HEK293T (cell line): ENCODE results near the gene TMEM51.
"Not testable (repeated sequence)": the region's sequence is repeated elsewhere in the genome, so short reads cannot be mapped to it uniquely, and the experiment has no call there.

ENCODE experiments used
- CTCF ChIA-PET: fragments of 350-600 bp; formaldehyde crosslinking; extraction: SDS; loops from one replicate; lab custom pipeline; 2021; ENCODE audit warnings: antibody characterized with exemption, inconsistent platforms; lab: Yijun Ruan, JAX
- POLR2A ChIA-PET: fragments of 350-600 bp; formaldehyde crosslinking; extraction: SDS; loops from one replicate; lab custom pipeline; 2020; ENCODE audit warnings: antibody characterized with exemption, inconsistent platforms; lab: Yijun Ruan, JAX
- DNase-seq: peaks from one replicate; pipeline ENCODE4 v3.0.0; 2012; ENCODE audit warnings: mixed read lengths; ENCODE audit errors: extremely low spot score
- ARNT ChIP-seq: fragments of 450-650 bp; IDR thresholded peaks from 2 replicates; pipeline ENCODE4 v1.6.1; 2017; ENCODE audit warnings: mild to moderate bottlenecking
- BHLHE40 ChIP-seq: fragments of 450-650 bp; IDR thresholded peaks from 2 replicates; pipeline ENCODE4 v1.6.1; 2016; ENCODE audit warnings: mild to moderate bottlenecking, moderate library complexity, borderline replicate concordance
- CTBP1 ChIP-seq: fragments of 450-650 bp; IDR thresholded peaks from 2 replicates; pipeline ENCODE4 v1.6.1; 2016; ENCODE audit warnings: borderline replicate concordance
- ELF4 ChIP-seq: fragments of 450-650 bp; IDR thresholded peaks from 2 replicates; pipeline ENCODE4 v1.6.1; 2017; ENCODE audit warnings: antibody characterized with exemption
- FOXA1 ChIP-seq: fragments of 450-650 bp; IDR thresholded peaks from 2 replicates; pipeline ENCODE4 v1.6.1; 2016; ENCODE audit warnings: mild to moderate bottlenecking
- FOXK2 ChIP-seq: fragments of 450-650 bp; IDR thresholded peaks from 2 replicates; pipeline ENCODE4 v1.6.1; 2016; ENCODE audit warnings: mild to moderate bottlenecking
- FOXM1 ChIP-seq: fragments of 450-650 bp; IDR thresholded peaks from 2 replicates; pipeline ENCODE4 v1.6.1; 2017; ENCODE audit warnings: mild to moderate bottlenecking, borderline replicate concordance
- HDGF ChIP-seq: fragments of 450-650 bp; IDR thresholded peaks from 2 replicates; pipeline ENCODE4 v1.6.1; 2017; ENCODE audit warnings: antibody characterized with exemption, borderline replicate concordance
- L3MBTL2 ChIP-seq: fragments of 450-650 bp; conservative IDR thresholded peaks from 2 replicates; pipeline ENCODE4 v1.6.1; 2016; ENCODE audit warnings: mild to moderate bottlenecking
- LEF1 ChIP-seq: fragments of 450-650 bp; IDR thresholded peaks from 2 replicates; pipeline ENCODE4 v1.6.1; 2017; ENCODE audit warnings: mild to moderate bottlenecking, borderline replicate concordance
- NFRKB ChIP-seq: fragments of 450-650 bp; IDR thresholded peaks from 2 replicates; pipeline ENCODE4 v1.6.1; 2016; ENCODE audit warnings: mild to moderate bottlenecking, moderate library complexity
- SP1 ChIP-seq: fragments of 450-650 bp; IDR thresholded peaks from 2 replicates; pipeline ENCODE4 v1.6.1; 2017
- SUZ12 ChIP-seq: fragments of 450-650 bp; IDR thresholded peaks from 2 replicates; pipeline ENCODE4 v1.6.1; 2016; ENCODE audit warnings: mild to moderate bottlenecking
- TARDBP ChIP-seq: fragments of 450-650 bp; IDR thresholded peaks from 2 replicates; pipeline ENCODE4 v1.6.1; 2016
- ZNF384 ChIP-seq: fragments of 450-650 bp; IDR thresholded peaks from 2 replicates; pipeline ENCODE4 v1.6.1; 2016
- TF ChIP-seq, protein P1 (sequence below): fragments of 450-650 bp; IDR thresholded peaks from 2 replicates; pipeline ENCODE4 v1.6.1; 2016

Gene TMEM51

GRCh38 chr1:15171271-15171908 is 17.8 kb downstream of the TMEM51 start:
- POLR2A ChIA-PET, result interaction anchor here (0.9 to 1.0 kb wide), 2 partner anchors 13 to 15 kb away, joined by 3 read pairs; no protein-coding TSS in a partner anchor
- CTCF ChIA-PET, result interaction anchor here (0.5 kb wide), 1 partner anchor 625 kb away, joined by 8 read pairs; no protein-coding TSS in a partner anchor
- TF ChIP-seq CTBP1, result no peak
- TF ChIP-seq, protein P1, sequence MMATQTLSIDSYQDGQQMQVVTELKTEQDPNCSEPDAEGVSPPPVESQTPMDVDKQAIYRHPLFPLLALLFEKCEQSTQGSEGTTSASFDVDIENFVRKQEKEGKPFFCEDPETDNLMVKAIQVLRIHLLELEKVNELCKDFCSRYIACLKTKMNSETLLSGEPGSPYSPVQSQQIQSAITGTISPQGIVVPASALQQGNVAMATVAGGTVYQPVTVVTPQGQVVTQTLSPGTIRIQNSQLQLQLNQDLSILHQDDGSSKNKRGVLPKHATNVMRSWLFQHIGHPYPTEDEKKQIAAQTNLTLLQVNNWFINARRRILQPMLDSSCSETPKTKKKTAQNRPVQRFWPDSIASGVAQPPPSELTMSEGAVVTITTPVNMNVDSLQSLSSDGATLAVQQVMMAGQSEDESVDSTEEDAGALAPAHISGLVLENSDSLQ, result no peak
- no peak for TF ChIP-seq FOXM1
- TF ChIP-seq TARDBP, result no peak
- TF ChIP-seq BHLHE40, result no peak
- TF ChIP-seq LEF1, result no peak
- no peak for TF ChIP-seq L3MBTL2
- TF ChIP-seq ELF4, result no peak
- TF ChIP-seq FOXA1, result no peak
- TF ChIP-seq NFRKB, result no peak
- no peak for TF ChIP-seq FOXK2
- no peak for TF ChIP-seq ZNF384
- no peak for TF ChIP-seq SP1
- no peak for TF ChIP-seq SUZ12
- no peak for TF ChIP-seq HDGF
- TF ChIP-seq ARNT, result no peak
- DNase-seq, result no peak

DNA sequence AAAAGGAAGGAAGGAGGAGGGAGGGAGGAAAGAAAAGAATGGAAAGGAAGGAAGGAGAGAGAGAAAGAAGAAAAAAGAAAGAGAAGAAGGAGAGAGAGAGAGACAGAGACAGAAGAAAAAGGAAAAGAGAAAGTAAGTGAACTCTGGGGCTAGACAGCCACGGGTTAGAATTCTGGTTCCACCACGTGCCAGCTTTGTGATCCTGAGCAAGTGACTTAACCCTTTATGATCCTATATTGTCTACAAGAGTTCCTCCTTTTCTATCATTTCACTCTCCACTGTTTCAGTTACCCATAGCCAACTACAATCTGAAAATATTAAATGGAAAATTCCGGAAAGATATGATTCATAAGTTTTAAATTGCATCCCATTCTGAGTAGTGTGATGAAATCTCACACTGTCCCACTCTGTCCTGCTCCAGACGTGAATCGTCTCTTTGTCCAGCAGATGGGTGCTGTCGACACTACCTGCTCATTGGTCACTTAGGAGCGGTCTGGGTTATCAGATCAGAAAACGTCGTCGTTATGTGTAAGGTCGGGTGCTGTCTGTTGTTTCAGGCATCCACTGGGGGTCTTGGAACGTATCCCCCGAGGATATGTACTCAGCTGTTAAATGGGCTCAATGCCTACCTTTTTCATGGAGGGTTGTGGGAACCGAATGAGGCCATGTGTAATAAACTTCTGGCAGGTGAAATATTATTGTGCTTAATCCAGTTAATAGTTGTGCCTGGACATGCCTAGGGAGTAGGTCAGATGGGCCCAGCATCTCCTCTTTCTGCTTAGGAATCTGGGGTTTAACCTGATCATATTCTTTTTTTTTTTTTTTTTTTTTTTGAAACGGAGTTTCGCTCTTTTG is 19.1 kb downstream of the TMEM51 start:
- POLR2A ChIA-PET, result no interaction called here
- CTCF ChIA-PET, result no interaction called here
- DNase-seq, result no peak

GRCh38 chr1:15173863-15174614 is 20.5 kb downstream of the TMEM51 start:
- ChIA-PET CTCF (no interaction called here), POLR2A (interaction anchor here (0.9 kb wide), 1 partner anchor 22 kb away, joined by 3 read pairs; no protein-coding TSS in a partner anchor)
- no peak for DNase-seq
- TF ChIP-seq SP1 (no peak), SUZ12 (no peak), FOXM1 (no peak), L3MBTL2 (no peak), CTBP1 (no peak), BHLHE40 (no peak), ARNT (no peak), FOXK2 (no peak), TARDBP (no peak), LEF1 (no peak), ZNF384 (no peak), FOXA1 (no peak), NFRKB (no peak), HDGF (no peak), ELF4 (no peak)
- TF ChIP-seq, protein P1, result no peak

More for the DNA sequence above, 19.1 kb downstream of the TMEM51 start:
- TF ChIP-seq ARNT (no peak), ZNF384 (0 out of 2 replicates have a peak, but pooled peaks have one; percentile 12)

- POLR2A ChIA-PET, result no interaction called here
- no peak for TF ChIP-seq HDGF
- no peak for TF ChIP-seq ZNF384
- TF ChIP-seq L3MBTL2, result no peak
- TF ChIP-seq ELF4, result no peak
- no peak for TF ChIP-seq NFRKB
- TF ChIP-seq, protein P1, result no peak
- no peak for TF ChIP-seq SUZ12
- TF ChIP-seq TARDBP, result no peak
- no peak for TF ChIP-seq SP1
- TF ChIP-seq BHLHE40, result no peak
- TF ChIP-seq LEF1, result no peak
- TF ChIP-seq ARNT, result no peak
- no peak for TF ChIP-seq FOXA1
- TF ChIP-seq FOXK2, result no peak
- CTCF ChIA-PET, result no interaction called here
Measured at GRCh38 chr1:15174615-15174983, 21.1 kb downstream of the TMEM51 start.

DNA sequence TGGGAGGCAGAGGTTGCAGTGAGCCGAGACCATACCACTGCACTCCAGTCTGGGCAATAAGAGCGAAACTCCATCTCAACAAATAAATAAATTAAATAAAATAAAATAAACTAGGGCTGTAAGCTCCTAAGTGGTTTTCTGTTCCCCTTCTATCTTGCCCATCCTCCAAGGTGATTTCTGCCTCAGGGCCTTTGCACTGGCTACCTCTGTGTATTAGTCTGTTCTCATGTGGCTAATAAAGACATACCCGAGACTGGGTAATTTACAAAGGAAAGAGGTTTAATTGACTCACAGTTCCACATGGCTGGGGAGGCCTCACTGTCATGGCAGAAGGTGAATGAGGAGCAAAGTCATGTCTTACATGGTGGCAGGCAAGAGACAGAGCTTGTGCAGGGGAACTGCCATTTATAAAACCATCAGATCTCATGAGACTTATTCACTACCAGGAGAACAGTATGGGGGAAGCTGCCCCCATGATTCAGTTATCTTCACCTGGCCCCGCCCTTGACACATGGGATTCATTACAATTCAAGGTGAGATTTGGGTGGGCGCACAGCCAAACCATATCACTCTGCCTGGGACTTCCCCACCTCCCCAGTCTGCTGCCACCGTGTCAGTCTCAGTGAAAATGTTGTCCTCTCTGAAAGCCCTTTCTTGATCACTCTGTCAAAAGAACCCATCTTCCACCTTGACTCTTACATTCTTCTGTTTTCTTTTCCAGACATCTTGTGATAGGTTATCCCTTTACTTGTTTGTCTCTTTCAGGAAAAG is 22.0 kb downstream of the TMEM51 start:
- CTCF ChIA-PET, result not testable (repeated sequence)

More at GRCh38 chr1:15174615-15174983, 21.1 kb downstream of the TMEM51 start:
- no peak for DNase-seq

More for the DNA sequence above, 22.0 kb downstream of the TMEM51 start:
- POLR2A ChIA-PET, DNase-seq: not testable (repeated sequence)
